ENCODE data around the gene STK39. TPM values are rescaled to one million over a fixed set of nuclear protein-coding genes. Genes with fewer than 3 reads are reported as not detected.
"Not testable (repeated sequence)": the region's sequence is repeated elsewhere in the genome, so short reads cannot be mapped to it uniquely, and the experiment has no call there.

Gene STK39
- total RNA-seq, 4 donors from 2014 or later: 8.9 to 28.3 (median 14.5) TPM

- no peak for DNase-seq (ENCODE audit: low spot score in 2 of 2)
- 96% methylated on average over 6 of the region's 6 CpGs for WGBS, 2 donors
- TF ChIP-seq CTCF (IDR thresholded peaks at IDR 0.05) (no peak), POLR2A (IDR thresholded peaks at IDR 0.05) (no peak)
- H3K4me3 ChIP-seq (ENCODE audit: low read depth, poor library complexity, severe bottlenecking): no peak overlapping the region
- intact Hi-C loops (cut with DNase I; ENCODE audit: low total_unique reads): no loop called here
Observed at GRCh38 chr2:168132389-168132788, 115.0 kb downstream of the STK39 start.

GRCh38 chr2:168130346-168130745 is 117.0 kb downstream of the STK39 start:
- no peak for DNase-seq (ENCODE audit: low spot score in 2 of 2)
- intact Hi-C loops (cut with DNase I; ENCODE audit: low total_unique reads): no loop called here
- no peak for TF ChIP-seq CTCF (IDR thresholded peaks at IDR 0.05)
- no peak for TF ChIP-seq POLR2A (IDR thresholded peaks at IDR 0.05)
- no peak overlapping the region for H3K4me3 ChIP-seq (ENCODE audit: low read depth, poor library complexity, severe bottlenecking)

GRCh38 chr2:168127371-168127770 is 120.0 kb downstream of the STK39 start:
- 89 to 90% methylated on average over 4 of the region's 4 CpGs for WGBS, 2 donors
- no peak for DNase-seq (ENCODE audit: low spot score in 2 of 2)
- intact Hi-C loops (cut with DNase I; ENCODE audit: low total_unique reads): no loop called here
- no peak overlapping the region for H3K4me3 ChIP-seq (ENCODE audit: low read depth, poor library complexity, severe bottlenecking)
- no peak for TF ChIP-seq CTCF (IDR thresholded peaks at IDR 0.05)
- no peak for TF ChIP-seq POLR2A (IDR thresholded peaks at IDR 0.05)

GRCh38 chr2:168122210-168122609 is 125.2 kb downstream of the STK39 start:
- WGBS, 2 donors: 100% methylated on average over 1 of the region's 1 CpG
- DNase-seq (ENCODE audit: low spot score in 2 of 2); intact Hi-C loops (cut with DNase I; ENCODE audit: low total_unique reads); H3K4me3 ChIP-seq (ENCODE audit: low read depth, poor library complexity, severe bottlenecking): not testable (repeated sequence)

GRCh38 chr2:168120730-168121129 is 126.7 kb downstream of the STK39 start:
- TF ChIP-seq POLR2A (IDR thresholded peaks at IDR 0.05): no peak
- no peak for TF ChIP-seq CTCF (IDR thresholded peaks at IDR 0.05)
- H3K4me3 ChIP-seq (ENCODE audit: low read depth, poor library complexity, severe bottlenecking): no peak overlapping the region
- WGBS, 2 donors: 89 to 94% methylated on average over 3 of the region's 3 CpGs
- no peak for DNase-seq (ENCODE audit: low spot score in 2 of 2)
- intact Hi-C loops (cut with DNase I; ENCODE audit: low total_unique reads): no loop called here

- intact Hi-C loops (cut with DNase I; ENCODE audit: low total_unique reads): no loop called here
- 95 to 99% methylated on average over 4 of the region's 4 CpGs for WGBS, 2 donors
- no peak for DNase-seq (ENCODE audit: low spot score in 2 of 2)
- H3K4me3 ChIP-seq (ENCODE audit: low read depth, poor library complexity, severe bottlenecking): no peak overlapping the region
- TF ChIP-seq POLR2A (IDR thresholded peaks at IDR 0.05): no peak
- no peak for TF ChIP-seq CTCF (IDR thresholded peaks at IDR 0.05)
Observed at GRCh38 chr2:168120310-168120709, 127.1 kb downstream of the STK39 start.

All from lower leg skin (tissue), 4 donors.